ENCODE measurements around the gene KNDC1.

The KNDC1 gene

GRCh38 chr10:133210398-133211140 is 50.5 kb downstream of the KNDC1 start:
- H3K9me3 ChIP-seq (ENCODE audit: insufficient read depth, low read length) = no peaks in the 10 kb centered on the region
- H3K9ac ChIP-seq (ENCODE audit: low read length) = no peak overlapping the region
- H3K4me3 ChIP-seq (ENCODE audit: low read length) = no peak overlapping the region
- no peak overlapping the region for H3K4me2 ChIP-seq (ENCODE audit: low read length)
- H3K27ac ChIP-seq (ENCODE audit: low read length) = no peak overlapping the region
- no peaks in the 10 kb centered on the region for H4K20me1 ChIP-seq (ENCODE audit: insufficient read depth, low read length)
- no peaks in the 10 kb centered on the region for H3K79me2 ChIP-seq (ENCODE audit: low read length)
- H3K36me3 ChIP-seq (replicated peaks; ENCODE audit: low read depth, low read length) = no peaks in the 10 kb centered on the region
- TF ChIP-seq EZH2phosphoT487 (IDR thresholded peaks at IDR 0.05; ENCODE audit: low read depth) (no peak), CTCF (IDR thresholded peaks at IDR 0.05; ENCODE audit: low read depth, low read length) (no peak)
- H2AFZ ChIP-seq (ENCODE audit: low read depth, low read length) = no peak overlapping the region
- H3K4me1 ChIP-seq (ENCODE audit: low read length) = no peaks in the 10 kb centered on the region
- H3K27me3 ChIP-seq (ENCODE audit: low read depth, low read length) = no peaks in the 10 kb centered on the region

GRCh38 chr10:133211141-133211830 is 51.3 kb downstream of the KNDC1 start:
- no peak overlapping the region for H3K4me2 ChIP-seq (ENCODE audit: low read length)
- no peaks in the 10 kb centered on the region for H3K79me2 ChIP-seq (ENCODE audit: low read length)
- H2AFZ ChIP-seq (ENCODE audit: low read depth, low read length) = no peak overlapping the region
- H3K4me3 ChIP-seq (ENCODE audit: low read length) = no peak overlapping the region
- H4K20me1 ChIP-seq (ENCODE audit: insufficient read depth, low read length) = no peaks in the 10 kb centered on the region
- no peak overlapping the region for H3K9ac ChIP-seq (ENCODE audit: low read length)
- no peak overlapping the region for H3K27ac ChIP-seq (ENCODE audit: low read length)
- no peaks in the 10 kb centered on the region for H3K27me3 ChIP-seq (ENCODE audit: low read depth, low read length)
- no peaks in the 10 kb centered on the region for H3K36me3 ChIP-seq (replicated peaks; ENCODE audit: low read depth, low read length)
- no peaks in the 10 kb centered on the region for H3K9me3 ChIP-seq (ENCODE audit: insufficient read depth, low read length)
- no peaks in the 10 kb centered on the region for H3K4me1 ChIP-seq (ENCODE audit: low read length)
- TF ChIP-seq CTCF (IDR thresholded peaks at IDR 0.05; ENCODE audit: low read depth, low read length) = no peak
- no peak for TF ChIP-seq EZH2phosphoT487 (IDR thresholded peaks at IDR 0.05; ENCODE audit: low read depth)

GRCh38 chr10:133211959-133212852 is 52.2 kb downstream of the KNDC1 start:
- H3K36me3 ChIP-seq (replicated peaks; ENCODE audit: low read depth, low read length) = no peaks in the 10 kb centered on the region
- TF ChIP-seq EZH2phosphoT487 (IDR thresholded peaks at IDR 0.05; ENCODE audit: low read depth) = no peak
- no peak for TF ChIP-seq CTCF (IDR thresholded peaks at IDR 0.05; ENCODE audit: low read depth, low read length)
- no peak overlapping the region for H3K4me2 ChIP-seq (ENCODE audit: low read length)
- no peaks in the 10 kb centered on the region for H3K4me1 ChIP-seq (ENCODE audit: low read length)
- H3K4me3 ChIP-seq (ENCODE audit: low read length) = no peak overlapping the region
- no peaks in the 10 kb centered on the region for H3K27me3 ChIP-seq (ENCODE audit: low read depth, low read length)
- H3K79me2 ChIP-seq (ENCODE audit: low read length) = no peaks in the 10 kb centered on the region
- H3K27ac ChIP-seq (ENCODE audit: low read length) = no peak overlapping the region
- H2AFZ ChIP-seq (ENCODE audit: low read depth, low read length) = no peak overlapping the region
- no peaks in the 10 kb centered on the region for H3K9me3 ChIP-seq (ENCODE audit: insufficient read depth, low read length)
- no peak overlapping the region for H3K9ac ChIP-seq (ENCODE audit: low read length)
- no peaks in the 10 kb centered on the region for H4K20me1 ChIP-seq (ENCODE audit: insufficient read depth, low read length)
